ENCODE data around the gene PDE8A. TPM values are rescaled to one million over a fixed set of nuclear protein-coding genes. Genes with fewer than 3 reads are reported as not detected.

The PDE8A gene
- total and polyA plus RNA-seq, 2 experiments from 2014 or later: 5.6 to 7.5 TPM

GRCh38 chr15:85097725-85098124 is 116.1 kb downstream of the PDE8A start (continued):
- TF ChIP-seq ZNF462 (CRISPR knock-in tag; IDR thresholded peaks at IDR 0.05): no peak

- Mint-ChIP-seq H3K27ac (no peak overlapping the region), H3K4me1 (no peaks in the 10 kb centered on the region; the same call in 2 of the 3 replicates), H3K36me3 (ENCODE audit: low read depth) (no peaks in the 10 kb centered on the region), H3K27me3 (ENCODE audit: insufficient read depth, low read depth, poor library complexity) (no peaks in the 10 kb centered on the region), H3K4me3 (no peak overlapping the region), H3K9me3 (no peaks in the 10 kb centered on the region)
- H2AFZ ChIP-seq: no peak overlapping the region
- H3K36me3 ChIP-seq (ENCODE audit: insufficient read depth): no peaks in the 10 kb centered on the region
- DNase-seq (ENCODE audit: low spot score): no peak
- H3F3A ChIP-seq (replicated peaks; ENCODE audit: low read depth): no peaks in the 10 kb centered on the region
- ATAC-seq: no peak
- no peak overlapping the region for H3K27ac ChIP-seq (ENCODE audit: low read depth)
- H3K4me3 ChIP-seq: no peak overlapping the region
- no peaks in the 10 kb centered on the region for H3K27me3 ChIP-seq (ENCODE audit: insufficient read depth)
- H3K9me2 ChIP-seq (ENCODE audit: insufficient read depth): no peaks in the 10 kb centered on the region
- no peaks in the 10 kb centered on the region for H3K4me1 ChIP-seq (ENCODE audit: insufficient read depth)
- no peaks in the 10 kb centered on the region for H3K79me2 ChIP-seq (replicated peaks; ENCODE audit: insufficient read depth)
- no peaks in the 10 kb centered on the region for H4K20me1 ChIP-seq (replicated peaks; ENCODE audit: insufficient read depth)
- H3K4me2 ChIP-seq: no peak overlapping the region
- no peak for TF ChIP-seq CTCF (conservative IDR thresholded peaks at IDR 0.05; ENCODE audit: low read depth in 2 of 2)
- no peak for TF ChIP-seq CREB1 (CRISPR knock-in tag; IDR thresholded peaks at IDR 0.05; ENCODE audit: low read depth)
- TF ChIP-seq ETS1 (IDR thresholded peaks at IDR 0.05): no peak
- no peak for TF ChIP-seq NANOG (IDR thresholded peaks at IDR 0.05; ENCODE audit: borderline replicate concordance)
- no peak for TF ChIP-seq EZH2 (IDR thresholded peaks at IDR 0.05; ENCODE audit: low read depth, unreplicated experiment)
- TF ChIP-seq POLR2AphosphoS5 (IDR thresholded peaks at IDR 0.05; ENCODE audit: low read depth): no peak
- no peak for TF ChIP-seq EZH2phosphoT487 (IDR thresholded peaks at IDR 0.05; ENCODE audit: unreplicated experiment)
- TF ChIP-seq JUNB (IDR thresholded peaks at IDR 0.05; ENCODE audit: unreplicated experiment): no peak
- TF ChIP-seq ZNF331 (CRISPR knock-in tag; IDR thresholded peaks at IDR 0.05; ENCODE audit: low read depth): no peak
- no peak for TF ChIP-seq STAT1 (IDR thresholded peaks at IDR 0.05; ENCODE audit: unreplicated experiment)
- no peak for TF ChIP-seq REST (IDR thresholded peaks at IDR 0.05; ENCODE audit: unreplicated experiment)
These were observed 117.6 kb downstream of the PDE8A start for GRCh38 chr15:85099195-85099803.
